PC-3 (cell line): ENCODE measurements around the gene RBM18. TPM values are rescaled to one million over a fixed set of nuclear protein-coding genes. Genes with fewer than 3 reads are reported as not detected.

Source experiments
- ATAC-seq: fragments of 200-7000 bp; cut with Tn5 transposase; 2 replicates; pipeline ENCODE4 v1.9.1; 2020; ENCODE audit warnings: mild to moderate bottlenecking, moderate library complexity
- BruUV-seq: library from RNA; stranded (reverse); fragments of 400-500 nt; replicated peaks from 2 replicates; lab custom pipeline; 2021; lab: Mats Ljungman, UMichigan
- CTCF ChIA-PET: fragments of 300-600 bp; sonication (Branson Sonifier 250); formaldehyde crosslinking; loops from one replicate; lab custom pipeline; 2022; ENCODE audit warnings: antibody characterized with exemption; lab: Charles Lee
- POLR2A ChIA-PET: fragments of 300-600 bp; sonication (Branson Sonifier 250); formaldehyde crosslinking; loops from one replicate; lab custom pipeline; 2022; ENCODE audit warnings: antibody characterized with exemption; ENCODE audit not compliant: unreplicated experiment; lab: Charles Lee
- DNase-seq: peaks from one replicate; pipeline ENCODE4 v3.0.0-alpha.2; 2015
- H2AFZ ChIP-seq: fragments of 300-600 bp; sonication (generic); 2 replicates; pipeline ENCODE4 v1.6.0; 2016; ENCODE audit warnings: antibody characterized with exemption, low read length
- H3F3A ChIP-seq: fragments of 300-600 bp; sonication (generic); one replicate; pipeline ENCODE4 v1.6.0; 2017; ENCODE audit warnings: antibody characterized with exemption, low read length, control low read depth, mild to moderate bottlenecking; ENCODE audit not compliant: unreplicated experiment
- H3K27ac ChIP-seq: fragments of 300-600 bp; sonication (generic); 2 replicates; pipeline ENCODE4 v1.5.1; 2016; ENCODE audit warnings: mild to moderate bottlenecking, low read length
- H3K27me3 ChIP-seq: fragments of 300-600 bp; sonication (generic); 2 replicates; pipeline ENCODE4 v1.6.1; 2016; ENCODE audit warnings: low read length, mixed read lengths
- H3K36me3 ChIP-seq: fragments of 300-600 bp; sonication (generic); 2 replicates; pipeline ENCODE4 v1.6.1; 2016; ENCODE audit warnings: low read depth, mixed run types, low read length, mixed read lengths
- H3K4me1 ChIP-seq: fragments of 300-600 bp; sonication (generic); 2 replicates; pipeline ENCODE4 v1.5.1; 2016; ENCODE audit warnings: low read length; ENCODE audit not compliant: insufficient read depth
- H3K4me2 ChIP-seq: fragments of 300-600 bp; sonication (generic); 2 replicates; pipeline ENCODE4 v1.6.0; 2016; ENCODE audit warnings: low read length
- H3K4me3 ChIP-seq: fragments of 300-600 bp; sonication (generic); 2 replicates; pipeline ENCODE4 v1.5.1; 2016; ENCODE audit warnings: mild to moderate bottlenecking, low read length, mixed read lengths
- H3K79me2 ChIP-seq: fragments of 300-600 bp; sonication (generic); 2 replicates; pipeline ENCODE4 v1.6.1; 2017; ENCODE audit warnings: low read length, mixed read lengths
- H3K9ac ChIP-seq: fragments of 300-600 bp; sonication (generic); 2 replicates; pipeline ENCODE4 v1.6.0; 2016; ENCODE audit warnings: mild to moderate bottlenecking, low read length
- H3K9me2 ChIP-seq: fragments of 300-600 bp; sonication (generic); replicated peaks from 2 replicates; pipeline ENCODE4 v1.6.1; 2016; ENCODE audit warnings: mixed run types, low read length, mixed read lengths
- H3K9me3 ChIP-seq: fragments of 300-600 bp; sonication (generic); 2 replicates; pipeline ENCODE4 v1.6.1; 2016; ENCODE audit warnings: low read length, mixed read lengths
- H4K20me1 ChIP-seq: fragments of 300-600 bp; sonication (generic); 2 replicates; pipeline ENCODE4 v1.6.1; 2016; ENCODE audit warnings: low read length, mixed read lengths
- EZH2 ChIP-seq: fragments of 300-600 bp; sonication (generic); IDR thresholded peaks from one replicate; pipeline ENCODE4 v1.6.1; 2017; ENCODE audit warnings: antibody characterized with exemption, mild to moderate bottlenecking, low read length; ENCODE audit not compliant: unreplicated experiment
- EZH2phosphoT487 ChIP-seq: fragments of 300-600 bp; sonication (generic); IDR thresholded peaks from 2 replicates; pipeline ENCODE4 v1.6.1; 2018; ENCODE audit warnings: mild to moderate bottlenecking, antibody characterized with exemption, low read length, borderline replicate concordance
- intact Hi-C: fragments of 100-400 bp; cut with micrococcal nuclease; formaldehyde crosslinking; loops from 2 replicates; pipeline ENCODE4 v1.9.0; 2023
- total RNA-seq: library from RNA; depleted of rRNA; stranded (reverse); fragments of >200 nt; gene quantifications from 2 replicates; pipeline ENCODE4 v1.2.3, GENCODE V29; 2014
- TF ChIP-seq, protein P1 (sequence below): fragments of 300-600 bp; sonication (generic); conservative IDR thresholded peaks from 2 replicates; pipeline ENCODE4 v1.5.1; 2017; ENCODE audit warnings: antibody characterized with exemption, low read depth, mild to moderate bottlenecking, low read length

Gene RBM18
- total RNA-seq, 1 experiment from 2014 or later: 8.3 TPM

GRCh38 chr9:122287214-122287720 lies 22.6 kb upstream of the RBM18 start:
- Histone ChIP-seq H3F3A (no peaks in the 10 kb centered on the region), H3K9ac (no peak overlapping the region), H3K9me3 (no peaks in the 10 kb centered on the region), H4K20me1 (no peaks in the 10 kb centered on the region), H3K27ac (no peak overlapping the region), H3K4me1 (no peaks in the 10 kb centered on the region), H3K4me3 (no peak overlapping the region), H2AFZ (no peak overlapping the region), H3K27me3 (no peaks in the 10 kb centered on the region), H3K4me2 (no peak overlapping the region), H3K79me2 (no peaks in the 10 kb centered on the region), H3K36me3 (peaks cover 20% of the 10 kb centered on the region), H3K9me2 (no peaks in the 10 kb centered on the region)
- BruUV-seq: no TSS peak
- CTCF ChIA-PET: no interaction called here
- intact Hi-C loops: no loop called here
- DNase-seq (no peak), ATAC-seq (no peak)
- POLR2A ChIA-PET: no interaction called here
- TF ChIP-seq EZH2: no peak
- TF ChIP-seq, protein P1, sequence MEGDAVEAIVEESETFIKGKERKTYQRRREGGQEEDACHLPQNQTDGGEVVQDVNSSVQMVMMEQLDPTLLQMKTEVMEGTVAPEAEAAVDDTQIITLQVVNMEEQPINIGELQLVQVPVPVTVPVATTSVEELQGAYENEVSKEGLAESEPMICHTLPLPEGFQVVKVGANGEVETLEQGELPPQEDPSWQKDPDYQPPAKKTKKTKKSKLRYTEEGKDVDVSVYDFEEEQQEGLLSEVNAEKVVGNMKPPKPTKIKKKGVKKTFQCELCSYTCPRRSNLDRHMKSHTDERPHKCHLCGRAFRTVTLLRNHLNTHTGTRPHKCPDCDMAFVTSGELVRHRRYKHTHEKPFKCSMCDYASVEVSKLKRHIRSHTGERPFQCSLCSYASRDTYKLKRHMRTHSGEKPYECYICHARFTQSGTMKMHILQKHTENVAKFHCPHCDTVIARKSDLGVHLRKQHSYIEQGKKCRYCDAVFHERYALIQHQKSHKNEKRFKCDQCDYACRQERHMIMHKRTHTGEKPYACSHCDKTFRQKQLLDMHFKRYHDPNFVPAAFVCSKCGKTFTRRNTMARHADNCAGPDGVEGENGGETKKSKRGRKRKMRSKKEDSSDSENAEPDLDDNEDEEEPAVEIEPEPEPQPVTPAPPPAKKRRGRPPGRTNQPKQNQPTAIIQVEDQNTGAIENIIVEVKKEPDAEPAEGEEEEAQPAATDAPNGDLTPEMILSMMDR: no peak
- TF ChIP-seq EZH2phosphoT487: no peak

GRCh38 chr9:122286764-122287163 lies 22.1 kb upstream of the RBM18 start:
- CTCF ChIA-PET: no interaction called here
- no peak for ATAC-seq

DNA sequence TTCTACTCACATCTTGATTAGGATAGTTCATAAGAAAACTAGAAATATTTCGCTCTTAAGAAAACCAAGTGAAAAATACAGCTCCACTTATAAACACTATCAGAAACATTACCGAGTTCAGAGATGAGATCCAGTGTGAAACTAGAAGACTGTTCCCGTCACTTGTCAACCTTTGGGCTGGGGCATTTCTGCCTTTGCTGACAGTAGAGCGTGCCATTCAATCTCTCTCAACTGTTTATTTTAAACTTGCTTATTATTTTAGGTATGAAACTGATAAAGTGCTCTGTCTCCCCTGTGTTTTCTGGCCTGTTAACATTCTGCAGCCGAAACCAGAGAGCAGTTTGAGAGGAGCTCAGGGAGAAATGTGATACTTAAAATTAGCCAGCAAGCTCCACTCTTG lies 16.7 kb upstream of the RBM18 start:
- no TSS peak for BruUV-seq
- no peak overlapping the region for H3K4me3 ChIP-seq
- H2AFZ ChIP-seq: no peak overlapping the region
- no peak overlapping the region for H3K9ac ChIP-seq
- no peak overlapping the region for H3K4me2 ChIP-seq
- no peak for ATAC-seq
- no peak for DNase-seq
- no peaks in the 10 kb centered on the region for H3K27me3 ChIP-seq
- H3K27ac ChIP-seq: no peak overlapping the region
- no peaks in the 10 kb centered on the region for H4K20me1 ChIP-seq
- no peaks in the 10 kb centered on the region for H3F3A ChIP-seq
- H3K79me2 ChIP-seq: peaks cover 28% of the 10 kb centered on the region
- POLR2A ChIA-PET: no interaction called here
- TF ChIP-seq, protein P1: no peak
- no peak for TF ChIP-seq EZH2phosphoT487
- no peak for TF ChIP-seq EZH2
- intact Hi-C loops: no loop called here
- peaks cover 18% of the 10 kb centered on the region for H3K36me3 ChIP-seq
- H3K9me3 ChIP-seq: no peaks in the 10 kb centered on the region
- no peaks in the 10 kb centered on the region for H3K4me1 ChIP-seq
- CTCF ChIA-PET: no interaction called here
- H3K9me2 ChIP-seq: no peaks in the 10 kb centered on the region

More at GRCh38 chr9:122286764-122287163, 22.1 kb upstream of the RBM18 start:
- no peak for DNase-seq
- H3K9ac ChIP-seq: no peak overlapping the region
- no peak overlapping the region for H2AFZ ChIP-seq
- no TSS peak for BruUV-seq
- POLR2A ChIA-PET: no interaction called here
- peaks cover 17% of the 10 kb centered on the region for H3K36me3 ChIP-seq
- H3F3A ChIP-seq: no peaks in the 10 kb centered on the region
- TF ChIP-seq, protein P1: no peak
- TF ChIP-seq EZH2phosphoT487: no peak
- TF ChIP-seq EZH2: no peak
- no peaks in the 10 kb centered on the region for H4K20me1 ChIP-seq
- H3K4me2 ChIP-seq: no peak overlapping the region
- no peaks in the 10 kb centered on the region for H3K4me1 ChIP-seq
- H3K27ac ChIP-seq: no peak overlapping the region
- no peak overlapping the region for H3K4me3 ChIP-seq
- no peaks in the 10 kb centered on the region for H3K27me3 ChIP-seq
- H3K9me2 ChIP-seq: no peaks in the 10 kb centered on the region
- intact Hi-C loops: no loop called here
- H3K79me2 ChIP-seq: no peaks in the 10 kb centered on the region
- no peaks in the 10 kb centered on the region for H3K9me3 ChIP-seq
